GM23338 (cell line): Measurements from ENCODE around the gene NPR2. TPM values are rescaled to one million over a fixed set of nuclear protein-coding genes. Genes with fewer than 3 reads are reported as not detected.

ENCODE experiments used
- ATAC-seq: fragments of 200-7000 bp; cut with Tn5 transposase; 3 replicates; pipeline ENCODE4 v1.9.1; 2020
- DNase-seq: peaks from one replicate; pipeline ENCODE4 v3.0.0-alpha.2; 2015; ENCODE audit warnings: low spot score
- H2AFZ ChIP-seq: fragments of 200-600 bp; sonication (generic); 2 replicates; pipeline ENCODE4 v1.8.0; 2016; ENCODE audit warnings: antibody characterized with exemption, mild to moderate bottlenecking, moderate library complexity
- H3F3A ChIP-seq: fragments of 200-600 bp; sonication (generic); replicated peaks from 2 replicates; pipeline ENCODE4 v1.8.0; 2017; ENCODE audit warnings: antibody characterized with exemption, mixed run types, low read depth
- H3K27ac ChIP-seq: fragments of 200-600 bp; sonication (generic); 2 replicates; pipeline ENCODE4 v1.6.1; 2016; ENCODE audit warnings: low read depth
- H3K27me3 ChIP-seq: fragments of 200-600 bp; sonication (generic); 2 replicates; pipeline ENCODE4 v1.8.0; 2016; ENCODE audit warnings: mild to moderate bottlenecking, mixed run types, moderate library complexity; ENCODE audit not compliant: insufficient read depth
- H3K36me3 ChIP-seq: fragments of 200-600 bp; sonication (generic); 2 replicates; pipeline ENCODE4 v1.8.0; 2016; ENCODE audit warnings: mild to moderate bottlenecking; ENCODE audit not compliant: insufficient read depth
- H3K4me1 ChIP-seq: fragments of 200-600 bp; sonication (generic); 2 replicates; pipeline ENCODE4 v1.8.0; 2016; ENCODE audit warnings: mild to moderate bottlenecking, moderate library complexity; ENCODE audit not compliant: insufficient read depth
- H3K4me2 ChIP-seq: fragments of 200-600 bp; sonication (generic); 2 replicates; pipeline ENCODE4 v1.7.1; 2017; ENCODE audit warnings: mixed run types
- H3K4me3 ChIP-seq: fragments of 200-600 bp; sonication (generic); 2 replicates; pipeline ENCODE4 v1.6.1; 2016; ENCODE audit warnings: mixed run types
- H3K79me2 ChIP-seq: fragments of 200-600 bp; sonication (generic); replicated peaks from 2 replicates; pipeline ENCODE4 v1.8.0; 2017; ENCODE audit warnings: mild to moderate bottlenecking; ENCODE audit not compliant: insufficient read depth
- H3K9me2 ChIP-seq: fragments of 200-600 bp; sonication (generic); 2 replicates; pipeline ENCODE4 v1.8.0; 2017; ENCODE audit not compliant: insufficient read depth
- H4K20me1 ChIP-seq: fragments of 200-600 bp; sonication (generic); replicated peaks from 2 replicates; pipeline ENCODE4 v1.8.0; 2017; ENCODE audit warnings: mild to moderate bottlenecking; ENCODE audit not compliant: insufficient read depth
- H3K27ac Mint-ChIP-seq: 2 replicates; pipeline ENCODE4 v1.8.0; 2020; ENCODE audit warnings: inconsistent platforms, mild to moderate bottlenecking, moderate library complexity, mixed read lengths
- H3K27me3 Mint-ChIP-seq: 3 replicates; pipeline ENCODE4 v1.8.0; 2022; ENCODE audit warnings: low read depth, mild to moderate bottlenecking, moderate library complexity, mixed read lengths, inconsistent platforms; ENCODE audit not compliant: insufficient read depth, poor library complexity
- H3K36me3 Mint-ChIP-seq: 3 replicates; pipeline ENCODE4 v1.8.0; 2021; ENCODE audit warnings: low read depth, mild to moderate bottlenecking, inconsistent platforms, moderate library complexity, mixed read lengths
- H3K4me1 Mint-ChIP-seq: 3 replicates; pipeline ENCODE4 v1.8.0; 2020; ENCODE audit warnings: mild to moderate bottlenecking, inconsistent platforms, mixed read lengths
- H3K4me3 Mint-ChIP-seq: 3 replicates; pipeline ENCODE4 v1.8.0; 2021; ENCODE audit warnings: moderate library complexity, mild to moderate bottlenecking, inconsistent platforms, mixed read lengths
- H3K9me3 Mint-ChIP-seq: 3 replicates; pipeline ENCODE4 v1.8.0; 2020; ENCODE audit warnings: moderate library complexity, mild to moderate bottlenecking, inconsistent platforms, mixed read lengths
- CREB1 ChIP-seq: fragments of 250-450 bp; sonication (Bioruptor Pico); IDR thresholded peaks from 2 replicates; pipeline ENCODE4 v1.5.0; 2020; ENCODE audit warnings: low read depth, mild to moderate bottlenecking, moderate library complexity
- CTCF ChIP-seq, 2 experiments: fragments of 200-600 bp in 1 of 2; sonication (generic) in 1 of 2; conservative IDR thresholded peaks; 2 replicates each; pipeline versions ENCODE4 v1.5.1 to v1.6.1; 2016 to 2017; ENCODE audit warnings: antibody characterized with exemption in 2 of 2, low read depth in 2 of 2, mild to moderate bottlenecking in 2 of 2, moderate library complexity in 1 of 2
- EZH2 ChIP-seq: fragments of 200-600 bp; sonication (generic); IDR thresholded peaks from one replicate; pipeline ENCODE4 v1.8.0; 2017; ENCODE audit warnings: antibody characterized with exemption, mild to moderate bottlenecking, low read depth; ENCODE audit not compliant: unreplicated experiment
- EZH2phosphoT487 ChIP-seq: fragments of 200-600 bp; sonication (generic); IDR thresholded peaks from one replicate; pipeline ENCODE4 v1.8.1; 2018; ENCODE audit warnings: antibody characterized with exemption; ENCODE audit not compliant: unreplicated experiment
- JUNB ChIP-seq: IDR thresholded peaks from one replicate; pipeline ENCODE4 v1.6.1; 2016; ENCODE audit warnings: antibody characterized with exemption; ENCODE audit not compliant: unreplicated experiment
- NANOG ChIP-seq: IDR thresholded peaks from 2 replicates; pipeline ENCODE4 v1.6.1; 2016; ENCODE audit warnings: antibody characterized with exemption, borderline replicate concordance
- POLR2AphosphoS5 ChIP-seq: IDR thresholded peaks from 2 replicates; pipeline ENCODE4 v1.6.1; 2016; ENCODE audit warnings: antibody characterized with exemption, low read depth
- STAT1 ChIP-seq: IDR thresholded peaks from one replicate; pipeline ENCODE4 v1.6.1; 2016; ENCODE audit warnings: antibody characterized with exemption; ENCODE audit not compliant: unreplicated experiment
- ZNF114 ChIP-seq: fragments of 250-450 bp; sonication (Bioruptor Pico); IDR thresholded peaks from 2 replicates; pipeline ENCODE4 v1.5.0; 2020; ENCODE audit warnings: mild to moderate bottlenecking, moderate library complexity
- ZNF331 ChIP-seq: fragments of 250-450 bp; sonication (Bioruptor Pico); IDR thresholded peaks from 2 replicates; pipeline ENCODE4 v1.5.0; 2020; ENCODE audit warnings: low read depth, mild to moderate bottlenecking, moderate library complexity
- ZNF462 ChIP-seq: fragments of 250-450 bp; sonication (Bioruptor Pico); IDR thresholded peaks from 2 replicates; pipeline ENCODE4 v1.5.0; 2020; ENCODE audit warnings: mild to moderate bottlenecking, moderate library complexity
- polyA plus RNA-seq: library from polyadenylated mRNA; unstranded; fragments of >200 nt; fragmentation: Nextera tagmentation; extraction: Ambion mirVana; gene quantifications from 2 replicates; pipeline ENCODE4 v1.2.1, GENCODE V29; 2016
- total RNA-seq: library from RNA; depleted of rRNA; stranded (reverse); fragments of >200 nt; shearing (Covaris generic); gene quantifications from 2 replicates; pipeline ENCODE4 v1.2.3, GENCODE V29; 2014
- TF ChIP-seq, protein P1 (sequence below): IDR thresholded peaks from one replicate; pipeline ENCODE4 v1.6.1; 2018; ENCODE audit warnings: antibody characterized with exemption; ENCODE audit not compliant: unreplicated experiment
- TF ChIP-seq, protein P2 (sequence below): IDR thresholded peaks from 2 replicates; pipeline ENCODE4 v1.6.1; 2016; ENCODE audit warnings: antibody characterized with exemption

Gene NPR2
- total and polyA plus RNA-seq, 2 experiments from 2014 or later = 9.0 to 14.4 TPM

DNA sequence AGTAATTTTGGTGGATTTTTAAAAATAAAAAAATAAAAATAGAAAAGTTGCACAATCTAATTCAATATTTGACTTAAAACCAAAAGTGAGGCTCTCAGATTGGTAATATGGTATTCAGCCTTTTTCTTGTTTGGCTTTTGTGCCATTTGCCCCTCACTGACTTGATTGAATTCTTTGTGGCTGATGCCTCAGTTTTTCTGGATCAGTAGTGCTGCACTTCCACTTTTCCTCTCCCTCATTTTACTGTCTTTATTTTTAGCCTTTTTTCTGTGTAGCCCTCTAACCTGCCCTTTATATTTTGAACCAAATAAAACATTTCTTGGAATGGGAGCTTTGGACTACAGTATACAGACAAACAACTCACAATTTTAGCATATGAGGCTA lies 33.5 kb upstream of the NPR2 start:
- no peak for ATAC-seq
- Mint-ChIP-seq H3K27ac (0 out of 2 replicates have a peak overlapping the region, but pooled peaks have one; percentile 20), H3K9me3 (no peaks in the 10 kb centered on the region; the same call in 1 of the 3 replicates), H3K27me3 (peaks cover 6% of the 10 kb centered on the region), H3K4me3 (peak overlapping the region; percentile 94), H3K36me3 (peaks cover 28% of the 10 kb centered on the region), H3K4me1 (peaks cover 41% of the 10 kb centered on the region)
- peaks cover 3% of the 10 kb centered on the region; the same call in 1 of the 2 replicates for H4K20me1 ChIP-seq
- peaks cover 49% of the 10 kb centered on the region for H3K79me2 ChIP-seq
- H2AFZ ChIP-seq = no peak overlapping the region
- peak overlapping the region; percentile 89 for H3K4me2 ChIP-seq
- H3K4me3 ChIP-seq = peak overlapping the region; percentile 98
- no peaks in the 10 kb centered on the region for H3K9me2 ChIP-seq
- no peaks in the 10 kb centered on the region for H3K36me3 ChIP-seq
- peaks cover 18% of the 10 kb centered on the region; the same call in 1 of the 2 replicates for H3F3A ChIP-seq
- DNase-seq = no peak
- H3K4me1 ChIP-seq = peaks cover 18% of the 10 kb centered on the region
- TF ChIP-seq JUNB (no peak), ZNF331 (CRISPR knock-in tag) (no peak), ZNF462 (CRISPR knock-in tag) (no peak), POLR2AphosphoS5 (no peak), CTCF (conservative IDR thresholded peaks at IDR 0.05; ENCODE audit: low read depth in 2 of 2) (no peak), CREB1 (CRISPR knock-in tag) (no peak), EZH2phosphoT487 (no peak), NANOG (no peak), ZNF114 (CRISPR knock-in tag) (no peak), STAT1 (no peak), EZH2 (no peak)
- TF ChIP-seq, protein P1, sequence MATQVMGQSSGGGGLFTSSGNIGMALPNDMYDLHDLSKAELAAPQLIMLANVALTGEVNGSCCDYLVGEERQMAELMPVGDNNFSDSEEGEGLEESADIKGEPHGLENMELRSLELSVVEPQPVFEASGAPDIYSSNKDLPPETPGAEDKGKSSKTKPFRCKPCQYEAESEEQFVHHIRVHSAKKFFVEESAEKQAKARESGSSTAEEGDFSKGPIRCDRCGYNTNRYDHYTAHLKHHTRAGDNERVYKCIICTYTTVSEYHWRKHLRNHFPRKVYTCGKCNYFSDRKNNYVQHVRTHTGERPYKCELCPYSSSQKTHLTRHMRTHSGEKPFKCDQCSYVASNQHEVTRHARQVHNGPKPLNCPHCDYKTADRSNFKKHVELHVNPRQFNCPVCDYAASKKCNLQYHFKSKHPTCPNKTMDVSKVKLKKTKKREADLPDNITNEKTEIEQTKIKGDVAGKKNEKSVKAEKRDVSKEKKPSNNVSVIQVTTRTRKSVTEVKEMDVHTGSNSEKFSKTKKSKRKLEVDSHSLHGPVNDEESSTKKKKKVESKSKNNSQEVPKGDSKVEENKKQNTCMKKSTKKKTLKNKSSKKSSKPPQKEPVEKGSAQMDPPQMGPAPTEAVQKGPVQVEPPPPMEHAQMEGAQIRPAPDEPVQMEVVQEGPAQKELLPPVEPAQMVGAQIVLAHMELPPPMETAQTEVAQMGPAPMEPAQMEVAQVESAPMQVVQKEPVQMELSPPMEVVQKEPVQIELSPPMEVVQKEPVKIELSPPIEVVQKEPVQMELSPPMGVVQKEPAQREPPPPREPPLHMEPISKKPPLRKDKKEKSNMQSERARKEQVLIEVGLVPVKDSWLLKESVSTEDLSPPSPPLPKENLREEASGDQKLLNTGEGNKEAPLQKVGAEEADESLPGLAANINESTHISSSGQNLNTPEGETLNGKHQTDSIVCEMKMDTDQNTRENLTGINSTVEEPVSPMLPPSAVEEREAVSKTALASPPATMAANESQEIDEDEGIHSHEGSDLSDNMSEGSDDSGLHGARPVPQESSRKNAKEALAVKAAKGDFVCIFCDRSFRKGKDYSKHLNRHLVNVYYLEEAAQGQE = no peak
- TF ChIP-seq, protein P2, sequence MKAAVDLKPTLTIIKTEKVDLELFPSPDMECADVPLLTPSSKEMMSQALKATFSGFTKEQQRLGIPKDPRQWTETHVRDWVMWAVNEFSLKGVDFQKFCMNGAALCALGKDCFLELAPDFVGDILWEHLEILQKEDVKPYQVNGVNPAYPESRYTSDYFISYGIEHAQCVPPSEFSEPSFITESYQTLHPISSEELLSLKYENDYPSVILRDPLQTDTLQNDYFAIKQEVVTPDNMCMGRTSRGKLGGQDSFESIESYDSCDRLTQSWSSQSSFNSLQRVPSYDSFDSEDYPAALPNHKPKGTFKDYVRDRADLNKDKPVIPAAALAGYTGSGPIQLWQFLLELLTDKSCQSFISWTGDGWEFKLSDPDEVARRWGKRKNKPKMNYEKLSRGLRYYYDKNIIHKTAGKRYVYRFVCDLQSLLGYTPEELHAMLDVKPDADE = no peak
- peak overlapping the region; percentile 99 for H3K27ac ChIP-seq
- no peaks in the 10 kb centered on the region for H3K27me3 ChIP-seq
